Subcutaneous abdominal adipose tissue (tissue), 5 donors: ENCODE results near the gene ACAD9.

ENCODE experiments used
- H3K27ac ChIP-seq: one replicate; pipeline ENCODE4 v1.7.0; 2013; ENCODE audit warnings: low read depth, mild to moderate bottlenecking, inconsistent platforms, low read length, moderate library complexity
- H3K27me3 ChIP-seq, 5 donors: one replicate each; pipeline ENCODE4 v1.7.0; 2013; ENCODE audit warnings: low read length in 5 of 5, inconsistent platforms in 1 of 5; ENCODE audit not compliant: control insufficient read depth in 5 of 5, insufficient read depth in 4 of 5
- H3K36me3 ChIP-seq, 5 donors: one replicate each; pipeline ENCODE4 v1.7.0; 2013; ENCODE audit warnings: low read length in 5 of 5; ENCODE audit not compliant: control insufficient read depth in 5 of 5, insufficient read depth in 5 of 5
- H3K4me1 ChIP-seq, 5 donors: one replicate each; pipeline ENCODE4 v1.7.0; 2013; ENCODE audit warnings: low read length in 5 of 5, mild to moderate bottlenecking in 3 of 5, moderate library complexity in 1 of 5; ENCODE audit not compliant: control insufficient read depth in 5 of 5, insufficient read depth in 5 of 5
- H3K4me3 ChIP-seq, 5 donors: one replicate each; pipeline ENCODE4 v1.7.0; 2013; ENCODE audit warnings: low read length in 5 of 5, low read depth in 1 of 5
- H3K9ac ChIP-seq, 5 donors: one replicate each; pipeline ENCODE4 v1.7.0; 2013; ENCODE audit warnings: low read length in 5 of 5, mild to moderate bottlenecking in 4 of 5, moderate library complexity in 3 of 5
- H3K9me3 ChIP-seq, 5 donors: one replicate each; pipeline ENCODE4 v1.7.0; 2013; ENCODE audit warnings: low read length in 5 of 5; ENCODE audit not compliant: control insufficient read depth in 5 of 5
- donor health status: healthy.
- donor health status: healthy.
- donor health status: healthy.
- donor health status: healthy.
- donor health status: healthy.

The ACAD9 gene

GRCh38 chr3:128946411-128946810, 67.0 kb downstream of the ACAD9 start:
- no peaks in the 10 kb centered on the region for H3K9me3 ChIP-seq
- no peak overlapping the region for H3K9ac ChIP-seq
- peaks cover 0 to 5% (median 0%) of the 10 kb centered on the region in 5 donors for H3K4me1 ChIP-seq
- H3K4me3 ChIP-seq, result no peak overlapping the region
- H3K27me3 ChIP-seq, result peaks cover 0 to 3% (median 0%) of the 10 kb centered on the region in 5 donors
- no peaks in the 10 kb centered on the region for H3K36me3 ChIP-seq
- H3K27ac ChIP-seq, result no peak overlapping the region

GRCh38 chr3:128949158-128949557, 69.7 kb downstream of the ACAD9 start:
- Histone ChIP-seq H3K27ac (no peak overlapping the region), H3K27me3 (no peaks in the 10 kb centered on the region), H3K9me3 (no peaks in the 10 kb centered on the region), H3K4me1 (peaks cover 0 to 5% (median 0%) of the 10 kb centered on the region in 5 donors), H3K9ac (no peak overlapping the region), H3K36me3 (no peaks in the 10 kb centered on the region), H3K4me3 (no peak overlapping the region)

GRCh38 chr3:128950223-128950938, 71.0 kb downstream of the ACAD9 start:
- Histone ChIP-seq H3K9me3 (no peaks in the 10 kb centered on the region), H3K4me1 (peaks cover 0 to 5% (median 0%) of the 10 kb centered on the region in 5 donors), H3K27ac (no peak overlapping the region), H3K36me3 (no peaks in the 10 kb centered on the region), H3K4me3 (no peak overlapping the region), H3K9ac (no peak overlapping the region), H3K27me3 (no peaks in the 10 kb centered on the region)

- no peak overlapping the region for H3K9ac ChIP-seq
- no peak overlapping the region for H3K27ac ChIP-seq
- no peak overlapping the region for H3K4me3 ChIP-seq
- H3K9me3 ChIP-seq, result peaks cover 0 to 6% (median 4%) of the 10 kb centered on the region in 5 donors
- H3K36me3 ChIP-seq, result no peaks in the 10 kb centered on the region
- H3K4me1 ChIP-seq, result no peaks in the 10 kb centered on the region
- H3K27me3 ChIP-seq, result no peaks in the 10 kb centered on the region
Observed at GRCh38 chr3:128956440-128956839, 77.0 kb downstream of the ACAD9 start.
